Testis (tissue), 3 donors: ENCODE results near the gene OPRL1. TPM values are rescaled to one million over a fixed set of nuclear protein-coding genes. Genes with fewer than 3 reads are reported as not detected.
A peak's percentile ranks its signal among the peaks of the same experiment; 100 is the strongest.

Experiments used
- DNase-seq: peaks from one replicate; pipeline ENCODE4 v3.0.0-alpha.2; 2019
- H3K27ac ChIP-seq, 2 donors: fragments of 200-600 bp; sonication (generic); one replicate each; pipeline ENCODE4 v1.5.1; 2019
- H3K27me3 ChIP-seq: fragments of 200-600 bp; sonication (generic); one replicate; pipeline ENCODE4 v1.5.1; 2019
- H3K36me3 ChIP-seq: fragments of 200-600 bp; sonication (generic); one replicate; pipeline ENCODE4 v1.5.1; 2017; ENCODE audit warnings: low read depth; ENCODE audit errors: missing control alignments
- H3K4me1 ChIP-seq: fragments of 200-600 bp; sonication (generic); one replicate; pipeline ENCODE4 v1.5.1; 2019
- H3K4me3 ChIP-seq, 2 donors: fragments of 200-600 bp; sonication (generic); one replicate each; pipeline ENCODE4 v1.5.1; 2017 to 2019
- H3K9me3 ChIP-seq: fragments of 200-600 bp; sonication (generic); one replicate; pipeline ENCODE4 v1.5.1; 2017
- CTCF ChIP-seq, 3 experiments: fragments of 450-650 bp in 2 of 3; fragments of 200-600 bp in 1 of 3; sonication (generic) in 1 of 3; IDR thresholded peaks; one replicate each; pipeline ENCODE4 v1.5.1; 2016 to 2019; ENCODE audit warnings: antibody characterized with exemption in 3 of 3, mild to moderate bottlenecking in 2 of 3, moderate library complexity in 1 of 3
- POLR2A ChIP-seq: fragments of 450-650 bp; IDR thresholded peaks from one replicate; pipeline ENCODE4 v1.6.1; 2017; ENCODE audit warnings: antibody characterized with exemption, mild to moderate bottlenecking, moderate library complexity
- WGBS, 2 donors: methylation state at CpG; one replicate each; pipeline ENCODE4 v1.1.5; 2018; 5-methylcytosine and 5-hydroxymethylcytosine counted together
- intact Hi-C: fragments of 100-400 bp; cut with DNase I; formaldehyde crosslinking; loops from one replicate; pipeline ENCODE4 v1.15.1; 2023; ENCODE audit warnings: low total_unique reads
- polyA plus RNA-seq: library from polyadenylated mRNA; stranded (reverse); fragments of 350-450 nt; fragmentation: Illumina TruSeq; extraction: RNeasy Lipid Tissue Mini Kit (QIAGEN cat#74804); gene quantifications from one replicate; pipeline ENCODE4 v1.2.3, GENCODE V29; 2014; ENCODE audit warnings: low read depth, low replicate concordance; ENCODE audit not compliant: insufficient read depth
- total RNA-seq, 2 donors: library from RNA; depleted of rRNA; stranded (reverse); fragments of >200 nt; gene quantifications; one replicate each; pipeline ENCODE4 v1.2.3, GENCODE V29; 2016

Gene OPRL1
- total and polyA plus RNA-seq, 3 donors from 2014 or later: 6.0 to 9.4 (median 7.7) TPM

GRCh38 chr20:64110411-64111068 lies 30.7 kb downstream of the OPRL1 start:
- WGBS, 2 donors: 95% methylated on average over 8 to 10 of the region's 10 CpGs
- Histone ChIP-seq H3K36me3 (no peaks in the 10 kb centered on the region), H3K9me3 (no peaks in the 10 kb centered on the region), H3K27me3 (no peaks in the 10 kb centered on the region), H3K4me1 (no peaks in the 10 kb centered on the region), H3K27ac (no peak overlapping the region), H3K4me3 (no peak overlapping the region)
- intact Hi-C loops: no loop called here
- DNase-seq: no peak
- TF ChIP-seq CTCF (IDR thresholded peaks at IDR 0.05) (no peak), POLR2A (no peak)

- H3K4me1 ChIP-seq: no peaks in the 10 kb centered on the region
- H3K9me3 ChIP-seq: no peaks in the 10 kb centered on the region
- 83 to 88% methylated on average over 18 to 19 of the region's 19 CpGs for WGBS, 2 donors
- no peaks in the 10 kb centered on the region for H3K27me3 ChIP-seq
- H3K27ac ChIP-seq: no peak overlapping the region
- intact Hi-C loops: no loop called here
- no peak overlapping the region for H3K4me3 ChIP-seq
- TF ChIP-seq POLR2A (no peak), CTCF (IDR thresholded peaks at IDR 0.05) (no peak)
- no peaks in the 10 kb centered on the region for H3K36me3 ChIP-seq
- no peak for DNase-seq
Measured at GRCh38 chr20:64111841-64112641, 32.2 kb downstream of the OPRL1 start.

DNA sequence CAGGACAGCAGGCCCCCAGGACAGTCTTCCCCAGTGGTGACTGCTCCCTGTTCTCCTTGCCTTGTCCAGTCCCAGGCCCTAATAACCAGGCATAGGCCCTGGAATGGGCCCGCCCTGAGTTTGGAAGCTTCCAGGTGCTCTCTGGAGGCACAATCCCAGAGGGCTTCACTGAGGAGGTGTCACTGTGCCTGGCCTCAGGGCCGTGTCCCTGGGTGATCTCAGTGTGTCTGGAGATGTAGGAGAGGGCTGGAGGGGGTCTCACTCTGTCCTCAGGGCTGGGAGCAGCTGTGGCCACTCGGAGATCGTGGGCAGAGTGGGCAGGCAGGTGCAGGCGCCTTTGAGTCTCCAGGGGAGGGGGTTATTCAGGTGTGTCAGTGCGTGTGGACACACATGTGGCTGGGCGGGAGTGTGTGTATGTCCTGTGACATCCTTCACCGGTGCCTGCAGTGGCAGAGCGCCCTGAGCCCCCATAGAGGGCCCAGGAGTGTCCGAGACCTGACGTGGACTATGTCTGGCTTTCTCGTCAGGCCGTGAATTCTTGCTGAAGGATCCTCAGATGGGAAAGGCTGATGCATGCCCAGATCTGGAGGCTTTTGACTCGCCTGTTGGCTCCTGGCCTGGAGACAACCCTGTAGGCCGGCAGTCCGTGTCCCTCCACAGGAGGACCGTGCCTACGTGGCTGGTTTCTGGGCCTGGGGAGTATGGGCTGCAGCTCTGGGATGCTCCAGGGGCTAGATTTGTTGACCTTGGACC lies 33.0 kb downstream of the OPRL1 start:
- DNase-seq: peak; percentile 9
- Histone ChIP-seq H3K4me3 (no peak overlapping the region), H3K27me3 (no peaks in the 10 kb centered on the region), H3K9me3 (no peaks in the 10 kb centered on the region), H3K27ac (no peak overlapping the region), H3K36me3 (no peaks in the 10 kb centered on the region), H3K4me1 (no peaks in the 10 kb centered on the region)
- WGBS, 2 donors: 84 to 88% methylated on average over 5 to 18 of the region's 18 CpGs
- intact Hi-C loops: no loop called here
- TF ChIP-seq POLR2A: no peak
- no peak for TF ChIP-seq CTCF (IDR thresholded peaks at IDR 0.05)

DNA sequence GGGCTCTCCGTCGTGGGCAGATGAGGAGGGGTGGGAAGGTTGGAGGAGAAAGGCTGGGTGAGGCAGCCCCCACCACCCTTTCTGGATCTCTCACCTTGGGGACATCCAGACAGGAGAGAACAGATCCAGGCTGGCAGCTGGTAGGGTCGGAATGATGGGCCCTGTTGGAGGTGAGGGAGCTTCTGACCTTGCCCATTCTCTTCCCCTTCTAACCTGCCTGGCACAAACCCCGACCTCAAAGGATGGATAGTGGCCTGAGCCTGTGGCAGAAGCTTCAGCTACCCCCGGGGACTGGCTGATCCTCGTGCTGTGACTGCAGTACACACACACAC lies 33.5 kb downstream of the OPRL1 start:
- 30 to 56% methylated on average over 2 to 6 of the region's 6 CpGs for WGBS, 2 donors
- Histone ChIP-seq H3K9me3 (no peaks in the 10 kb centered on the region), H3K36me3 (no peaks in the 10 kb centered on the region), H3K27ac (no peak overlapping the region), H3K27me3 (no peaks in the 10 kb centered on the region), H3K4me3 (no peak overlapping the region), H3K4me1 (no peaks in the 10 kb centered on the region)
- intact Hi-C loops: no loop called here
- DNase-seq: no peak
- TF ChIP-seq POLR2A (no peak), CTCF (IDR thresholded peaks at IDR 0.05) (no peak)
